Fibroblast of pulmonary artery (primary cell): Measurements from ENCODE around the gene CEACAM6.

Source experiments
- DNase-seq: peaks from one replicate; pipeline ENCODE4 v3.0.0-alpha.2; 2010; ENCODE audit warnings: low read depth
- H3K4me3 ChIP-seq: replicated peaks from 2 replicates; pipeline ENCODE4 v1.5.1; 2011; ENCODE audit warnings: low read depth, mild to moderate bottlenecking, control low read depth, low read length, moderate library complexity
- TF ChIP-seq, protein P1 (sequence below): IDR thresholded peaks from 2 replicates; pipeline ENCODE4 v1.5.1; 2011; ENCODE audit warnings: mild to moderate bottlenecking, control low read depth, low read length, inconsistent platforms; ENCODE audit errors: missing control alignments

Gene CEACAM6

DNA sequence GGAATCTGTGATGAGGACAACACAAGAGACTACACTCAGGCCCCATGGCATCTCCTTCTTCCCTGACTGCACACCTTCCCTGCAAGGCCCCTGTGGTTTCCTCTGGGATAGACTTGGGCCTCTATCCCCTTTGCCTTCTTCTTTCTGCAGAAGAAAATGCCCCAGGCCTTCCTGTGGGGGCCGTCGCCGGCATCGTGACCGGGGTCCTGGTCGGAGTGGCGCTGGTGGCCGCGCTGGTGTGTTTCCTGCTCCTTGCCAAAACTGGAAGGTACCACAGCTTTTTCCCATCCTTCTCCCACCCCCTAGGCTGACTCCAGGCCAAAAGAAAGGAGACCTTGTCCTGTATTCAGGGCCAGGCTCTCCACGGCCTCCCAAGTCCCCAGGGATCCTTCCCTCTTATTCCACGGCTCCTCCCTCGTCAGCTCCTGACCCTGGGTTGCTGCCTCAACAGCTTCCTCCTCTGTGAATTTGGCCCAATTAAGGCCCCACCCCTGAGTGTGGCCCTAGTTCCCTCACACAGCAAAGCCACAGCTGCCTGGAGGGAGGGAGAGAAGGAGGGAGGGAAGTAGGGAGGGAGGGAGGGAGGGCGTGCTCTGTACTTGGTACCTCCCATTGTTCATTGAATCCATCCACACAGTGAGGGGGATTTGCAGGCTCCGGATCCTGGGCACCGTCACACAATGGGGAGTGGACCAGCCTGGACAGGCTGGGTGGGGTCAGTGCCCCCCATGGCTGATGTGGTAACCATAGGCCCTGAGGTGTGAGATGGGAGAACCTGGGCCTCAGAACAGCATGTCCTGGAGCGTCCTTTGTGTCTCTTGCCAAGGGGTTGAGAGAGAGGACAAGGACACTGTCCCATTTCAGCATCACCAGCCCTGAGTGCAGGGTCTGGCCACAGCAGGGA lies 53.6 kb downstream of the CEACAM6 start:
- DNase-seq: no peak
- H3K4me3 ChIP-seq: no peak overlapping the region
- TF ChIP-seq, protein P1, sequence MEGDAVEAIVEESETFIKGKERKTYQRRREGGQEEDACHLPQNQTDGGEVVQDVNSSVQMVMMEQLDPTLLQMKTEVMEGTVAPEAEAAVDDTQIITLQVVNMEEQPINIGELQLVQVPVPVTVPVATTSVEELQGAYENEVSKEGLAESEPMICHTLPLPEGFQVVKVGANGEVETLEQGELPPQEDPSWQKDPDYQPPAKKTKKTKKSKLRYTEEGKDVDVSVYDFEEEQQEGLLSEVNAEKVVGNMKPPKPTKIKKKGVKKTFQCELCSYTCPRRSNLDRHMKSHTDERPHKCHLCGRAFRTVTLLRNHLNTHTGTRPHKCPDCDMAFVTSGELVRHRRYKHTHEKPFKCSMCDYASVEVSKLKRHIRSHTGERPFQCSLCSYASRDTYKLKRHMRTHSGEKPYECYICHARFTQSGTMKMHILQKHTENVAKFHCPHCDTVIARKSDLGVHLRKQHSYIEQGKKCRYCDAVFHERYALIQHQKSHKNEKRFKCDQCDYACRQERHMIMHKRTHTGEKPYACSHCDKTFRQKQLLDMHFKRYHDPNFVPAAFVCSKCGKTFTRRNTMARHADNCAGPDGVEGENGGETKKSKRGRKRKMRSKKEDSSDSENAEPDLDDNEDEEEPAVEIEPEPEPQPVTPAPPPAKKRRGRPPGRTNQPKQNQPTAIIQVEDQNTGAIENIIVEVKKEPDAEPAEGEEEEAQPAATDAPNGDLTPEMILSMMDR: no peak

DNA sequence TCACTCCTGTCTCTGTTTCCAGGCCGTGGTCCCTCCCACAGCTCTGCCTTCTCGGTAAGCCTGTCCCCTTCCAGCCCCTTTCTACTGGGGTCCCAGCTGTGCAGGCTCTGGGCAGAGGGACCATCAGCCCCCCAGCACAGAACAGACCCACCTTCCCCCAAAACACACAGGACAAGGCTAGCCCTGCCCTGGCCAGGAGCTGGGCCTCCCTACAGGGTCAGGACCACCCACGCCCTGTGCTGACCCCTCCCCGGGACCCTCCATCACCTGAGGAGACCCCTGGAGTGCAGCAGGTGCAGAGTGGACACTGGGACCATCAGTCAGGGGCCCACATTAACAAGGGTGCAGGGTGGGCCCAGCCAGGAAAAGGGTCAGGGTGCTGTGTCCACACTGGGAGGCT lies 55.0 kb downstream of the CEACAM6 start:
- DNase-seq: no peak
- TF ChIP-seq, protein P1: no peak

DNA sequence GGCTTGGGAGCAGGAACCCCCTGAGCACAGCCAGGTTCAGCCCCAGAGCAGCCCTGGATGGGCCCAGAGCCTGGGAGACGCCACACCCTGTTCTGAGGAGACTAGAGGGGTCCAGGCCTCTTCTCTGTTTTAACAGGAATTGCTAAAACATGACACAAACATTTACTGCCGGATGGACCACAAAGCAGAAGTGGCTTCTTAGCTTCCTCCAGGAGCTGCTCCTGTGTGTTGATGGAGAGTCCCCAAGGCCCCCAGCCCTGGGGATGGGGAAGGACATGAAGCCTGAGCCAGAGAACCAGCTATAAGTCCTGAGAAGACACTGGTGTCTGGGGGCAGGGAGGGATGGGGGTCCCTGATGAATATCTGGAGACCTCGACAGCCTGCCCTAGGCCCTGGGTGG lies 55.7 kb downstream of the CEACAM6 start:
- DNase-seq: no peak
- H3K4me3 ChIP-seq: no peak overlapping the region

More for the DNA sequence above, 55.0 kb downstream of the CEACAM6 start:
- H3K4me3 ChIP-seq: no peak overlapping the region

DNA sequence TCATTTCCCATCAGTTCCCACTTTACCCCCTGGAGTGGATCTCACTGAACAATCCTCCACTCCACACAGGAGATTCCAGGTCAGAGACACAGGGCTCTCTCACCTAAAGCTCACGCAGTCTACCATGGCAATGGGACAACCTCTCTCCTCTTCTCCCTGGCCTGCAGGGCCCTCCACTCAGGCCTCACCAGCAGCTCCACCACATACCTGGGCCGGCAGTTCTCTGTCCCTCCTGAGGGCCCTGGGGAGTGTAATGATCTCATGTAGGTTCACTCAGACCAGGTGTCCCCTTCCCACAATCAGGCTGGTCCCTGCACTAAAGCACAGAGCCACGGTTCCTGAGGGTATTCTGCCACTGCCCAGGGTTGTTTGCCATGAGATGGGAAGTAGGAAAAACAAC lies 56.7 kb downstream of the CEACAM6 start:
- TF ChIP-seq, protein P1: no peak
- DNase-seq: no peak
- H3K4me3 ChIP-seq: no peak overlapping the region

More for the DNA sequence above, 55.7 kb downstream of the CEACAM6 start:
- TF ChIP-seq, protein P1: no peak

DNA sequence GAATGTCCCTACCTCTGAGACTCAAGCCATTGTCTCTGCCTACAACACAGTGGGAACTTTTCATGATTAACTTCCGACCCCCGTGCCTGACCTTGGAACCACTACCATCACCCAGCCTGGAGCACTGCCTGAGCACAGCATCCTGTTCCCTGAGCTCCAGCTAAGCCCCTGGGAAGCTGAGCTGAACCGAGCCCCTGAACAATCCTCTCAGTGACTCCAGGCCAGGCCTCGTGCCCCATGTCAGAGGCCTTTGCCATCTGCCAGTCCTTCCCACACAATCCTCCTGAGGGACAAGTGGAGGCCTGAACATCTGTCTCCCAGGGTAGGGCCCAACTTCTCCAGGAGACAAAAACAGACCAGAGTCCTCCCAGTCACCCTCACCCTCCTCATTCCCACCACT lies 58.6 kb downstream of the CEACAM6 start:
- H3K4me3 ChIP-seq: no peak overlapping the region
- TF ChIP-seq, protein P1: no peak
- DNase-seq: no peak

DNA sequence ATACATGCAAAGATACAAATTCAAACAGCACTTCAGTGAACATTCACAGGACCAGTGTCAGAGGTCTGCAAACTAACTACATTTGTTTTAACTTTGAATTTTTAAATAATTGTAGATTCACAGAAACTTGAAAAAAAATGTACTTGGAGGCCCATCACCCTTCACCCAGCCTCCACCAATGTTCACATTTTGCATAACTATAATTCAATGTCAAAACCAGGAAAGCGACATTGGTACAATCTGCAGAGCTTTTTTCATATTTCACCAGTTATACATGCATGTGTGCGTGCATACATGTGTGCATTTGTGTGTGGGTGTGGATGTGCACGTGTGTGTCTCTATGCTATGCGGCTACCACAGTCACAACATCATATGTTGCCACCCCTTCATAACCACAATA lies 60.0 kb downstream of the CEACAM6 start:
- DNase-seq: no peak
- TF ChIP-seq, protein P1: no peak
- no peak overlapping the region for H3K4me3 ChIP-seq

DNA sequence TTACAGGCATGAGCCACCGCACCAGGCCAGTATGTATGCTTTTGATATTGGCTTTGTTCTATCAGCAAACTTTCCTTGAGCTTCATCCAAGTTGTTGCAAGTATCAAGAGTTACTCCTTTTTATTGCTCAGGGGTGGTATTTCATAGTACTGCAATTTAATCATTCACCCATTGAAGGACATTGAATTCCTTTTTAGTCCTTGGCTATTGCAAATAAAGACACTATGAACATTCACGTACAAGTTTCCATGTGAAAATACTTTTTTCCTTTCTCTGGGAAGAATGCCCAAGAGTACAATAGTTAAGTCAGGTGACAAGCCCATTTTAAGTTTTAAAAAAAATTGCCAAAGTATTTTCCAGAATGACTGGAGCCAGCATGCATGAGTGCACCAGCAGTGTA lies 61.4 kb downstream of the CEACAM6 start:
- DNase-seq: no peak
- no peak overlapping the region for H3K4me3 ChIP-seq
- TF ChIP-seq, protein P1: no peak
